Fibroblast of skin of right biceps (primary cell): ENCODE measurements around the gene ZNF311.
"Not testable (repeated sequence)": the region's sequence is repeated elsewhere in the genome, so short reads cannot be mapped to it uniquely, and the experiment has no call there.

Source experiments
- DNase-seq: peaks from one replicate; pipeline ENCODE4 v3.0.0-alpha.2; 2013

ZNF311 gene

GRCh38 chr6:28982476-28983266 is 22.4 kb downstream of the ZNF311 start:
- DNase-seq, result peak; percentile 77

- peak; percentile 89 for DNase-seq
Measured at GRCh38 chr6:28981833-28982475, 23.2 kb downstream of the ZNF311 start.

GRCh38 chr6:28981431-28981832 is 23.7 kb downstream of the ZNF311 start:
- DNase-seq, result peak; percentile 72

GRCh38 chr6:28980852-28981430 is 24.2 kb downstream of the ZNF311 start:
- DNase-seq, result peak; percentile 87

- no peak for DNase-seq
Measured at GRCh38 chr6:28980137-28980851, 24.8 kb downstream of the ZNF311 start.

GRCh38 chr6:28979679-28980078 is 25.4 kb downstream of the ZNF311 start:
- no peak for DNase-seq

- DNase-seq, result no peak
Measured at GRCh38 chr6:28978959-28979561, 26.1 kb downstream of the ZNF311 start.

GRCh38 chr6:28978133-28978491 is 27.0 kb downstream of the ZNF311 start:
- no peak for DNase-seq

- DNase-seq, result peak; percentile 85
Measured at GRCh38 chr6:28977341-28978132, 27.6 kb downstream of the ZNF311 start.

- no peak for DNase-seq
Measured at GRCh38 chr6:28976677-28977076, 28.4 kb downstream of the ZNF311 start.

- no peak for DNase-seq
Measured at GRCh38 chr6:28974505-28974904, 30.6 kb downstream of the ZNF311 start.

GRCh38 chr6:28970056-28970455 is 35.1 kb downstream of the ZNF311 start:
- not testable (repeated sequence) for DNase-seq

- DNase-seq, result no peak
Measured at GRCh38 chr6:28969129-28969528, 36.0 kb downstream of the ZNF311 start.

- DNase-seq, result no peak
Measured at GRCh38 chr6:28968476-28968875, 36.6 kb downstream of the ZNF311 start.

- DNase-seq, result no peak
Measured at GRCh38 chr6:28965706-28966105, 39.4 kb downstream of the ZNF311 start.

- DNase-seq, result no peak
Measured at GRCh38 chr6:28960846-28961500, 44.1 kb downstream of the ZNF311 start.

- DNase-seq, result not testable (repeated sequence)
Measured at GRCh38 chr6:28958561-28959243, 46.4 kb downstream of the ZNF311 start.

- not testable (repeated sequence) for DNase-seq
Measured at GRCh38 chr6:28957795-28958314, 47.3 kb downstream of the ZNF311 start.

- no peak for DNase-seq
Measured at GRCh38 chr6:28956331-28956730, 48.8 kb downstream of the ZNF311 start.

GRCh38 chr6:28953585-28954258 is 51.4 kb downstream of the ZNF311 start:
- DNase-seq, result no peak
